CD4-positive, alpha-beta T cell (primary cell): ENCODE results near the gene DAP. TPM values are rescaled to one million over a fixed set of nuclear protein-coding genes. Genes with fewer than 3 reads are reported as not detected.

Source experiments
- ATAC-seq: fragments of 200-7000 bp; cut with Tn5 transposase; one replicate; pipeline ENCODE4 v1.10.0; 2022; ENCODE audit warnings: mild to moderate bottlenecking; ENCODE audit not compliant: poor library complexity
- CTCF ChIA-PET: fragments of 350-600 bp; sonication (Branson Sonifier 250); formaldehyde crosslinking; loops from one replicate; lab custom pipeline; 2021; ENCODE audit warnings: antibody characterized with exemption, inconsistent platforms; lab: Charles Lee
- POLR2A ChIA-PET: fragments of 350-600 bp; sonication (Branson Sonifier 250); formaldehyde crosslinking; loops from one replicate; lab custom pipeline; 2021; ENCODE audit warnings: antibody characterized with exemption, inconsistent platforms; lab: Charles Lee
- DNase-seq, 14 experiments: peaks; one replicate each; pipeline ENCODE4 v3.0.0-alpha.2; 2013 to 2020; ENCODE audit warnings: mixed read lengths in 2 of 14
- H3K27ac ChIP-seq, 2 donors: one replicate each; pipeline versions ENCODE4 v1.5.1 to v1.7.0; 2013; ENCODE audit warnings: low read length in 2 of 2, low read depth in 1 of 2, mild to moderate bottlenecking in 1 of 2
- H3K27me3 ChIP-seq, 2 experiments: 1 replicate in 1 of 2; 2 replicates in 1 of 2; pipeline versions ENCODE4 v1.6.1 to v1.7.0; 2013; ENCODE audit warnings: low read length in 2 of 2, control low read depth in 1 of 2, mild to moderate bottlenecking in 1 of 2, moderate library complexity in 1 of 2; ENCODE audit not compliant: insufficient read depth in 2 of 2, control insufficient read depth in 1 of 2
- H3K36me3 ChIP-seq: one replicate; pipeline ENCODE4 v1.6.1; 2013; ENCODE audit warnings: low read length, control low read depth; ENCODE audit not compliant: insufficient read depth
- H3K4me1 ChIP-seq: one replicate; pipeline ENCODE4 v1.6.1; 2013; ENCODE audit warnings: low read length, control low read depth; ENCODE audit not compliant: insufficient read depth
- H3K4me3 ChIP-seq: one replicate; pipeline ENCODE4 v1.5.1; 2013; ENCODE audit warnings: mild to moderate bottlenecking, low read length, moderate library complexity
- H3K9me3 ChIP-seq, 2 experiments: 1 replicate in 1 of 2; 2 replicates in 1 of 2; pipeline versions ENCODE4 v1.6.1 to v1.7.0; 2013; ENCODE audit warnings: low read length in 2 of 2, mild to moderate bottlenecking in 2 of 2, control low read depth in 1 of 2, moderate library complexity in 1 of 2; ENCODE audit not compliant: control insufficient read depth in 1 of 2, insufficient read depth in 1 of 2
- H3K27ac Mint-ChIP-seq: one replicate; pipeline ENCODE4 v1.8.0; 2020; ENCODE audit warnings: mixed read lengths
- H3K27me3 Mint-ChIP-seq: one replicate; pipeline ENCODE4 v1.8.0; 2021; ENCODE audit warnings: mixed read lengths
- H3K36me3 Mint-ChIP-seq: one replicate; pipeline ENCODE4 v1.8.0; 2021; ENCODE audit warnings: low read depth, mixed read lengths
- H3K4me1 Mint-ChIP-seq: one replicate; pipeline ENCODE4 v1.8.0; 2021; ENCODE audit warnings: low read depth, mixed read lengths
- H3K4me3 Mint-ChIP-seq: one replicate; pipeline ENCODE4 v1.8.0; 2020; ENCODE audit warnings: mild to moderate bottlenecking, mixed read lengths
- H3K9me3 Mint-ChIP-seq: one replicate; pipeline ENCODE4 v1.8.0; 2020; ENCODE audit warnings: mixed read lengths
- CTCF ChIP-seq: fragments of 200-600 bp; IDR thresholded peaks from one replicate; pipeline ENCODE4 v1.8.0; 2022; ENCODE audit warnings: antibody characterized with exemption, mild to moderate bottlenecking
- intact Hi-C, 2 experiments: fragments of 100-400 bp; cut with DNase I in 1 of 2; cut with micrococcal nuclease in 1 of 2; formaldehyde crosslinking; loops; one replicate each; pipeline versions ENCODE4 v1.15.1 to v1.9.0; 2023 to 2025; cut with DNase I, micrococcal nuclease
- total RNA-seq, 174 experiments: library from RNA in 2 of 174; stranded (reverse) in 2 of 174; gene quantifications; one replicate each; pipeline ENCODE4 v1.2.3 and lab custom pipeline; 2021 to 2026

DAP gene
- total RNA-seq, 2 experiments from 2014 or later, result 33.6 to 35.2 TPM

DNA sequence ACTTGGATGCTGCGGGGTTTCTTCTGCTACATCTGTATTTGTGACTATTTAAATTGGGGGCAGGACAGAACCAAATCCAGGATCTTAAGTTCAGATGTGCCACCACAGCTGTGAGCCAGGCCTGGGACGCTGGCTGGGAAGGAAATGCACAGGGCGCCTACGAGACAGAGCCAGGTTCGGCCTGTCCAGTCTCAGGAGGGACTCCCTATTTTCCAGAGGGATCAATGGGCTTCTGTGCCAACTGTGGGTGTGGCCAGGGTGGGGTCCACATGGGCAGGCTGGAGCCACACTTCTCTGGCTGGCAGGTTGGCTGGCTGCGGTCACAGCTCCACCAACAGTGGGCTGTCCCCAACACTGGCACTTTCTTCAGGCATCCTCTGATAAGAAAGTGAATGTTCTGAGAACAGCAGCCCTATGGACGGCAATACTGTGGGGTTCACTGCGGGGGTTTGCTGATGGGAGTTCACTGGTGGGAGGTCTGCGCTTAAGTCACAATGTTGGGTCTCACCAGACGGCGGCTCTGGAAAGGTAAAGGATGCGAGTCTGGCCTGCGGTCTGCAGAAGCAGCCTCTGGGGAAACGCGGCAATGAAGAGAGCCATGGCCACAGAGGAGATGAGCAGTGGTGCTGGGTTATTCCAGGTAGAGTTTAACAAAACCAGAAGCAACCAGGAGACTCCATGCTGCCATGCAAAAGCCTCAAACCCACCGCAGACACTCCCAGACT is 78.1 kb downstream of the DAP start:
- ATAC-seq (no peak), DNase-seq (no peak)
- Mint-ChIP-seq H3K4me1 (no peaks in the 10 kb centered on the region), H3K27me3 (no peaks in the 10 kb centered on the region), H3K9me3 (no peaks in the 10 kb centered on the region), H3K36me3 (peaks cover 83% of the 10 kb centered on the region), H3K4me3 (no peak overlapping the region), H3K27ac (no peak overlapping the region)
- intact Hi-C loops, result no loop called here
- ChIA-PET CTCF (no interaction called here), POLR2A (no interaction called here)
- Histone ChIP-seq H3K9me3 (peaks cover 0 to 15% of the 10 kb centered on the region in 2 experiments), H3K27ac (no peak overlapping the region), H3K36me3 (peaks cover 58% of the 10 kb centered on the region), H3K4me1 (no peaks in the 10 kb centered on the region), H3K27me3 (no peaks in the 10 kb centered on the region), H3K4me3 (no peak overlapping the region)
- no peak for TF ChIP-seq CTCF

DNA sequence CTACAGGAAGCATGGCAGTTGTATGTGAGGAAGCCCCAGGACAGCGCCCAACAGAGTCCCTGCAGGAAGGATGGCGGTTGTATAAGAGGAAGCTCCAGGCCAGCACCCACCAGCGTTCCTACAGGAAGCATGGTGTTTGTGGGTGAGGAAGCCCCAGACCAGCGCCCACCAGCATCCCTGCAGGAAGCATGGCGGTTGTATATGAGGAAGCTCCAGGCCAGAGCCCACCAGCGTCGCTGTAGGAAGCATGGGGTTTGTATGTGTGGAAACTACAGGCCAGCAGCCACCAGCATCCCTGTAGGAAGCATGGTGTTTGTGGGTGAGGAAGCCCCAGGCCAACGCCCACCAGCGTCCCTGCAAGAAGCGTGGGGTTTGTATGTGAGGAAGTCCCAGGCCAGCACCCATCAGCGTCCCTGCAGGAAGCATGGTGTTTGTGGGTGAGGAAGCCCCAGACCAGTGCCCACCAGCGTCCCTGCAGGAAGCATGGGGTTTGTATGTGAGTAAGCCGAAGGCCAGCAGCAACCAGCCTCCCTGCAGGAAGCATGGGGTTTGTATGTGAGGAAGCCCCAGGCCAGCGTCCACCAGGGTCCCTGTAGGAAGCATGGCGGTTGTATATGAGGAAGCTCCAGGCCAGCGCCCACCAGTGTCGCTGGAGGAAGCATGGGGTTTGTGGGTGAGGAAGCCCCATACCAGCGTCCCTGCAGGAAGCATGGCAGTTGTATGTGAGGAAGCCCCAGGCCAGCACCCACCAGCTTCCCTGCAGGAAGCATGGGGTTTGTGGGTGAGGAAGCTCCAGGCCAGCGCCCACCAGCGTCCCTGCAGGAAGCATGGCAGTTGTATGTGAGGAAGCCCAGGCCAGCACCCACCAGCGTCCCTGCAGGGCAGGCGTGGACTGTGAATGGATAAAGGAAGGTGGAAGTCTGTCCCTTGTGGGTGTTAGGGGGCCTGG is 79.0 kb downstream of the DAP start:
- DNase-seq, result no peak
- ChIA-PET CTCF (no interaction called here), POLR2A (interaction anchor here (0.7 kb wide), 1 partner anchor 9 kb away, joined by 4 read pairs; no protein-coding TSS in a partner anchor)
- Mint-ChIP-seq H3K27me3 (no peaks in the 10 kb centered on the region), H3K4me3 (no peak overlapping the region), H3K4me1 (no peaks in the 10 kb centered on the region), H3K9me3 (peaks cover under 1% of the 10 kb centered on the region), H3K27ac (no peak overlapping the region), H3K36me3 (peaks cover 86% of the 10 kb centered on the region)
- no peak for TF ChIP-seq CTCF
- H3K9me3 ChIP-seq, result peaks cover 0 to 20% of the 10 kb centered on the region in 2 experiments
- intact Hi-C loops, result no loop called here
- H3K27ac ChIP-seq, result no peak overlapping the region
- no peak for ATAC-seq
- H3K27me3 ChIP-seq, result no peaks in the 10 kb centered on the region
- no peaks in the 10 kb centered on the region for H3K4me1 ChIP-seq
- peaks cover 61% of the 10 kb centered on the region for H3K36me3 ChIP-seq
- H3K4me3 ChIP-seq, result no peak overlapping the region

GRCh38 chr5:10680876-10681481 is 80.1 kb downstream of the DAP start:
- H3K4me1 ChIP-seq, result no peaks in the 10 kb centered on the region
- H3K27me3 ChIP-seq, result no peaks in the 10 kb centered on the region
- ATAC-seq (no peak), DNase-seq (no peak)
- ChIA-PET POLR2A (no interaction called here), CTCF (no interaction called here)
- H3K27ac ChIP-seq, result no peak overlapping the region
- intact Hi-C loops, result no loop called here
- H3K4me3 Mint-ChIP-seq, result no peak overlapping the region
- H3K9me3 ChIP-seq, result peaks cover 0 to 20% of the 10 kb centered on the region in 2 experiments
- H3K36me3 Mint-ChIP-seq, result peaks cover 77% of the 10 kb centered on the region
- no peak for TF ChIP-seq CTCF
- H3K4me3 ChIP-seq, result no peak overlapping the region
- H3K27ac Mint-ChIP-seq, result no peak overlapping the region
- no peaks in the 10 kb centered on the region for H3K4me1 Mint-ChIP-seq
- H3K36me3 ChIP-seq, result peaks cover 61% of the 10 kb centered on the region
- no peaks in the 10 kb centered on the region for H3K27me3 Mint-ChIP-seq
- peaks cover 4% of the 10 kb centered on the region for H3K9me3 Mint-ChIP-seq
